Measurements from ENCODE around the gene FSTL5.

The FSTL5 gene

DNA sequence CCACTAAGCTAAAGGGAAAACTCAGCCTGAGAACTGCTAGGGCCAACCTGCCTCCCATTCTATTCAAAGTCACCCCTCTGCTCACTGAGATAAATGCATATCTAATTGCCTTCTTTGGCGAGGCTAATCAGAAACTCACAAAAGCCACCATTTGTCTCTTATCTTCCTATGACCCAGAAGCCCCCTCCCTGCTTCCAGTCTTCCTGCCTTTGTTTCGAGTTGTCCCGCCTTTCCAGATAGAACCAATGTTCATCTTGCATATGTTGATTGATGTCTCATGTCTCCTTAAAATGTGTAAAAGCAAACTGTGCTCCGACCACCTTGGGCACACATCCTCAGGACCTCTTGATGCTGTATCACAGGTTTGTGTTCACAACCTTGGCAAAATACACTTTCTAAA lies 459.8 kb downstream of the FSTL5 start:
- no peak for DNase-seq (ENCODE audit: low read depth)

GRCh38 chr4:161702287-161702686 lies 461.5 kb downstream of the FSTL5 start:
- DNase-seq (ENCODE audit: low read depth) = no peak

DNA sequence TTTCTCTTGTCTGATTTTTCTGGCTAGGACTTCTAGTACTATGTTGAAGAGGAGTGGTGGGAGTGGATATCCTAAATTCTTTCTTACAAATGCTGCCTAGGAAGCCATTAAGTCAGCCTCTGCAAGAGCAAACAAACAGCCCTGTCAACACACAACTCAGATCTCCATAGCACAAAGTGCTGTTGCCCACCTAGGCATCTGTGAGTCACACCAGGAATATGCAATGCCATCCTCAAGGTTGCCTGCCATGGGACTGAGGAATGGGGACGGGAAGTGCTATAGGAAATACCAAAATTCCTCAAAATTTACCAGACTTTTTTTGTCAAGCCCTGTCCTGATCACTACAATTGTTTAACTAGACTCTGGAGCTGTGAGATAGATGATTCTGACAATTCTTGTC lies 466.9 kb downstream of the FSTL5 start:
- no peak for DNase-seq (ENCODE audit: low read depth)

- no peak for DNase-seq (ENCODE audit: low read depth)
Observed at GRCh38 chr4:161680146-161680545, 483.7 kb downstream of the FSTL5 start.

- DNase-seq (ENCODE audit: low read depth) = no peak
Observed at GRCh38 chr4:161664740-161665139, 499.1 kb downstream of the FSTL5 start.

DNA sequence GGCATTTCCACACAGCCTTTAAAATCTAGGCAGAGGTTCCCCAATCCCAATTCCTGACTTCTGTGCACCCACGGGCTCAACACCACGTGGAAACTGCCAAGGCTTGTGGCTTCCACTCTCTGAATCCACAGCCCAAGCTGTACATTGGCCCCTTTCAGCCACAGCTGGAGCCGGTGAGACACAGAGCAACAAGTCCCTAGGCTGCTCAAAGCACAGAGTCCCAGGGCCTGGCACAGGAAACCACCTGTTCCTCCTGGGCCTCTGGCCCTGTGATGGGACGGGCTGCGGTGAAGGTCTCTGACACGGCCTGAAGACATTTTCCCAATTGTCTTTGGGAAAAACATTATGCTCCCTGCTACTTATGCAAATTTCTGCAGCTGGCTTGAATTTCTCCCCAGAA lies 500.0 kb downstream of the FSTL5 start:
- no peak for DNase-seq (ENCODE audit: low read depth)

GRCh38 chr4:161658676-161659075 lies 505.1 kb downstream of the FSTL5 start:
- DNase-seq (ENCODE audit: low read depth) = no peak

GRCh38 chr4:161657616-161658015 lies 506.2 kb downstream of the FSTL5 start:
- no peak for DNase-seq (ENCODE audit: low read depth)

GRCh38 chr4:161656594-161656993 lies 507.2 kb downstream of the FSTL5 start:
- DNase-seq (ENCODE audit: low read depth) = no peak

DNA sequence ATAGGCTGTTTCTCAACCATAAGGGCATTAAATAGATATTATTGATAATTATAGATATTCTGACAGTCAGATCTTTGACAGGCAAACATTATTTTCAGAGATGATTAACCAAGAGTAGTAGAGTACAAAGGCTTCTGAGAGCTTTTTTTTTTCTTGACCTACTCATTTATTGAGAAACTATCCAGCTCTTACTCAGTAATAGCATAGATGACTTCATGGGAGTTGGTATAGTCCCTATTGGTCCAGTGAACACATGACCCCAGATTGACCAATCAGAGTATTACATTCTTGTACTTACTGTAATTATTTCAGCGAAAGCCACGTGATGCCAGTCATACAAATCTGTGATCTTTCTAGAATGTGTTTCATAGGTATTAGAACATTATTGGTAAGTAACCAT lies 508.7 kb downstream of the FSTL5 start:
- DNase-seq (ENCODE audit: low read depth) = no peak

DNA sequence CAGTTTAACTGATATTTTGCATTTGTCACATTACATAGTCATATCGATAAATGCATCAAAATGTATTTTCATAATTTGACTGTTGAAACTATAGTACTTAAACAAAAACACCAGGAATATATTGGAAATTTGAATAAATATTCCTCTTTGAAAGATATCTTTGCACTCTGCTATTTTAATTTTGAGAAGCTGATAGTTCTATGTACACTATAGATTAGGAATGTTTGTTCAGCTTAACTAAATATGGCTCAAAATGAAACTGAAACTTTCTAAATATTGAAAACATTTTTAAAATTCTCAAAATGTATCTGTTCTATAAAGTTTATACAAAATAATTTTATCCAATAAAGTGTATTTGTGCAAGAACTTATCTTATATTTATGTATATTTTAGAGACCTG lies 510.1 kb downstream of the FSTL5 start:
- DNase-seq (ENCODE audit: low read depth) = no peak

GRCh38 chr4:161651586-161651985 lies 512.2 kb downstream of the FSTL5 start:
- no peak for DNase-seq (ENCODE audit: low read depth)

DNA sequence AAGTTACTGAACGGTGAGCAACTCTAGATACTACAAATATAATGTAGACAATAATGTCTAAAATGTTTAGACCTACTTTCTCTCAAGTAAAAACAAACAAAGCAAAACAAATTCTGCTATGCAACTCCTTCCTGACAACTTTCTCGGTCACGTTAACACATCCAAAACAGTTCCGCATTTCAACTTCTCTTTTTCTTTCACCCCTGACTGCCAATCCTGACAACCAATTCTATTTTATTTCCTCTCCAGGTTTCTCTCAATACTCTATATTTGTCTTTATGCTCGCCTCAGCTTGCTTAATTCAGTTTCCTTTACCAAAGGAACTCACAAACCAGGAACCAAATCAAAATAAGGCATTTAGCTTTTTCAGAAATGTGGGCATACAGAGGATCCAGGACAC lies 513.0 kb downstream of the FSTL5 start:
- no peak for DNase-seq (ENCODE audit: low read depth)

DNA sequence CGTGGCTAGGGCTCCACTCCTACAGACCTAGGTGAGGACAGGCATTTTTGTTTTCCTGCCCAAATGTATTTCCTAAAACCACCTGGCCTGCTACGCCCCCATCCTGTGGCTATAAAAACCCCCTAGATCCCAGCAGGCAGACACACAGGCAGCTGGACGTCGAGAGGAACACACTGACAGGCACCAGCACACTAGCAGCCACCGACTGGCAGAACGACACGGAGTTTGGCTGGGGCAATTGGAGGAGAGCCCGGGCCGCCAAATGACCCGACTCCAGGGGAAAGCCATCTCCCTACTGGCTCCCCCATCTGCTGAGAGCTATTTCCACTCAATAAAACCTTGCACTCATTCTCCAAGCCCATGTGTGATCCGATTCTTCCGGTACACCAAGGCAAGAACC lies 516.0 kb downstream of the FSTL5 start:
- DNase-seq (ENCODE audit: low read depth) = no peak

- DNase-seq (ENCODE audit: low read depth) = no peak
Observed at GRCh38 chr4:161642708-161643107, 521.1 kb downstream of the FSTL5 start.

- no peak for DNase-seq (ENCODE audit: low read depth)
Observed at GRCh38 chr4:161629694-161630441, 533.9 kb downstream of the FSTL5 start.

- DNase-seq (ENCODE audit: low read depth) = no peak
Observed at GRCh38 chr4:161604516-161605300, 559.1 kb downstream of the FSTL5 start.

GRCh38 chr4:161601011-161601410 lies 562.8 kb downstream of the FSTL5 start:
- DNase-seq (ENCODE audit: low read depth) = no peak

- DNase-seq (ENCODE audit: low read depth) = no peak
Observed at GRCh38 chr4:161595230-161595771, 568.5 kb downstream of the FSTL5 start.

DNA sequence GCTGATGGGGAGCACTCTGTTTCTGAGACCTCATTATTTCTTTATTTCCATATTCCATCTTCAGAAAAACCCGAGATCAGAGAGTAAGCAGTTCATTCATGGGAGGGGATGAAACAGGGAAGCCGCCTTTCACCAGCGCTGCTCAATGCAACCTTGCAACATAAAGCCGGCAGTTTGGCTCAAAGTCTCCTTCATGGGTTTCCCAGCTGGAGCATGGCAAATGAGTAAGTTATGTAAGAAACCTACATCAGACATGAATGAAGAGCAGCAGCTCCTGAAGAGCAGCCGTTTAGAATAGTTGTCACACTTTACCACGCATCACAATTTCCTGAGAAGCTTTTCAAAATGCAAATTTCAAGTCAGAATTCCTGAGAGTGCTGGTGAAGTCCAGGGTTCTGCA lies 578.8 kb downstream of the FSTL5 start:
- no peak for DNase-seq (ENCODE audit: low read depth)

DNA sequence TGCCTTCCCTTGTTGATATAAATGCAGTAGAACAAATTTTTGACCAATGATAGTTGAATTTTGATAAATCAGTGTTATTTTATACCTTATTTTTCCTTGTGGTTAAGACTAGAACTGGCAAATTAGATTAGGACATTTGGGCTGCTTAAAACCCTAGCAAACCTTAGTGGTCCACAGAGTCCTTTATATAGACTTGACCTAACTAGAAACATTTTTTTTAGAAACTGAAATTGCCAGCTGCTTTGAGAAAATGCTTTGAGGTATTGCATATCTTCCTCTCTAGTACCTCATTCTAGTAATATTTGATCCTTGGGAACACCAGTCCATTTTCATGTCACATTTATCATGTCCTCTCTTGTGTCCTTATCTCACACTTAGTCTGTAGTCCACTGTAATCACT lies 580.3 kb downstream of the FSTL5 start:
- no peak for DNase-seq (ENCODE audit: low read depth)

- no peak for DNase-seq (ENCODE audit: low read depth)
Observed at GRCh38 chr4:161581262-161582230, 582.3 kb downstream of the FSTL5 start.

All from stimulated activated CD8-positive, alpha-beta memory T cell treated with anti-CD3 and anti-CD28 coated beads, Interleukin-12 subunit alpha, Interleukin-12 subunit beta, amount 100 ng/mL, for 4 hours (primary cell).